Neural cell (in vitro differentiated cells): ENCODE data around the gene ADAM10. TPM values are rescaled to one million over a fixed set of nuclear protein-coding genes. Genes with fewer than 3 reads are reported as not detected.

Source experiments
- H2AFZ ChIP-seq: fragments of 200-600, 300-800 bp; sonication (generic), shearing (Covaris generic); 2 replicates; pipeline ENCODE4 v1.6.0; 2014; ENCODE audit warnings: low read depth, mild to moderate bottlenecking, antibody characterized with exemption, low read length, moderate library complexity
- H3F3A ChIP-seq: fragments of 200-600 bp; shearing (Covaris generic); 2 replicates; pipeline ENCODE4 v1.6.1; 2016; ENCODE audit warnings: mild to moderate bottlenecking, moderate library complexity, mixed read lengths, antibody characterized with exemption, low read length; ENCODE audit not compliant: insufficient read depth, poor library complexity, severe bottlenecking
- H3K27ac ChIP-seq: fragments of 200-600, 300-800 bp; sonication (generic), shearing (Covaris generic); 2 replicates; pipeline ENCODE4 v1.5.1; 2014; ENCODE audit warnings: mild to moderate bottlenecking, low read length, moderate library complexity
- H3K27me3 ChIP-seq: fragments of 300-800, 200-600 bp; sonication (generic), shearing (Covaris generic); 2 replicates; pipeline ENCODE4 v1.6.0; 2014; ENCODE audit warnings: mild to moderate bottlenecking, low read depth, low read length, moderate library complexity; ENCODE audit not compliant: insufficient read depth
- H3K36me3 ChIP-seq: fragments of 300-800, 200-600 bp; sonication (generic), shearing (Covaris generic); 2 replicates; pipeline ENCODE4 v1.5.1; 2014; ENCODE audit warnings: mild to moderate bottlenecking, antibody characterized with exemption, low read length, moderate library complexity; ENCODE audit not compliant: insufficient read depth
- H3K4me2 ChIP-seq: fragments of 300-800, 200-600 bp; sonication (generic), shearing (Covaris generic); 2 replicates; pipeline ENCODE4 v1.6.0; 2014; ENCODE audit warnings: mild to moderate bottlenecking, low read length
- H3K4me3 ChIP-seq: fragments of 300-800, 200-600 bp; sonication (generic), shearing (Covaris generic); 2 replicates; pipeline ENCODE4 v1.5.1; 2014; ENCODE audit warnings: mild to moderate bottlenecking, low read length, moderate library complexity
- H3K79me2 ChIP-seq: fragments of 200-600 bp; shearing (Covaris generic); replicated peaks from 2 replicates; pipeline ENCODE4 v1.6.0; 2014; ENCODE audit warnings: mild to moderate bottlenecking, low read length, moderate library complexity; ENCODE audit not compliant: insufficient read depth
- H3K9ac ChIP-seq: fragments of 300-800, 200-600 bp; sonication (generic), shearing (Covaris generic); 2 replicates; pipeline ENCODE4 v1.6.1; 2016; ENCODE audit warnings: mild to moderate bottlenecking, low read length, mixed read lengths
- H3K9me2 ChIP-seq: fragments of 200-600 bp; shearing (Covaris generic); 2 replicates; pipeline ENCODE4 v1.6.1; 2016; ENCODE audit warnings: mild to moderate bottlenecking, low read length, mixed read lengths; ENCODE audit not compliant: insufficient read depth
- H3K9me3 ChIP-seq: fragments of 200-600, 300-800 bp; sonication (generic), shearing (Covaris generic); 2 replicates; pipeline ENCODE4 v1.6.1; 2016; ENCODE audit warnings: mild to moderate bottlenecking, mixed run types, low read length, moderate library complexity, mixed read lengths
- H4K20me1 ChIP-seq: fragments of 200-600 bp; shearing (Covaris generic); 2 replicates; pipeline ENCODE4 v1.6.1; 2016; ENCODE audit warnings: mild to moderate bottlenecking, mixed run types; ENCODE audit not compliant: insufficient read depth
- EP300 ChIP-seq: fragments of 450-650 bp; conservative IDR thresholded peaks from 2 replicates; pipeline ENCODE4 v1.6.1; 2014; ENCODE audit warnings: antibody characterized with exemption, mild to moderate bottlenecking, moderate library complexity; ENCODE audit not compliant: poor library complexity, severe bottlenecking
- EZH2 ChIP-seq: fragments of 200-600, 300-800 bp; shearing (Covaris generic), sonication (generic); IDR thresholded peaks from 2 replicates; pipeline ENCODE4 v1.6.1; 2014; ENCODE audit warnings: antibody characterized with exemption, low read length, borderline replicate concordance, mild to moderate bottlenecking; ENCODE audit not compliant: insufficient read depth, poor library complexity, severe bottlenecking
- MXI1 ChIP-seq: fragments of 450-650 bp; conservative IDR thresholded peaks from 2 replicates; pipeline ENCODE4 v1.6.1; 2014; ENCODE audit warnings: antibody characterized with exemption, mild to moderate bottlenecking; ENCODE audit not compliant: poor library complexity, severe bottlenecking
- POLR2AphosphoS5 ChIP-seq: IDR thresholded peaks from 2 replicates; pipeline ENCODE4 v1.6.1; 2012
- RAD21 ChIP-seq: fragments of 450-650 bp; conservative IDR thresholded peaks from 2 replicates; pipeline ENCODE4 v1.6.1; 2014; ENCODE audit warnings: antibody characterized with exemption, mild to moderate bottlenecking, moderate library complexity
- REST ChIP-seq: IDR thresholded peaks from 2 replicates; pipeline ENCODE4 v1.6.1; 2012; ENCODE audit warnings: borderline replicate concordance
- SMC3 ChIP-seq: fragments of 450-650 bp; conservative IDR thresholded peaks from 2 replicates; pipeline ENCODE4 v1.6.1; 2014; ENCODE audit warnings: antibody characterized with exemption, mild to moderate bottlenecking, moderate library complexity; ENCODE audit not compliant: poor library complexity
- TAF1 ChIP-seq: IDR thresholded peaks from 2 replicates; pipeline ENCODE4 v1.6.1; 2012; ENCODE audit warnings: low read depth
- polyA plus RNA-seq: library from polyadenylated mRNA; depleted of rRNA; stranded (reverse); fragments of >200 nt; gene quantifications from 2 replicates; pipeline ENCODE4 v1.2.3, GENCODE V29; 2014
- TF ChIP-seq, protein P1 (sequence below): fragments of 450-650 bp; IDR thresholded peaks from 2 replicates; pipeline ENCODE4 v1.5.1; 2014; ENCODE audit warnings: antibody characterized with exemption, mild to moderate bottlenecking, moderate library complexity; ENCODE audit not compliant: poor library complexity, severe bottlenecking

The ADAM10 gene
- polyA plus RNA-seq, 1 donor from 2014 or later, result 66.3 TPM

- Histone ChIP-seq H3K9me2 (no peaks in the 10 kb centered on the region), H3K27ac (no peak overlapping the region), H2AFZ (no peak overlapping the region), H3K9ac (no peak overlapping the region), H3K4me2 (no peak overlapping the region), H3K9me3 (peaks cover 7% of the 10 kb centered on the region), H4K20me1 (no peaks in the 10 kb centered on the region), H3K4me3 (no peak overlapping the region), H3F3A (no peaks in the 10 kb centered on the region), H3K79me2 (peaks cover 2% of the 10 kb centered on the region), H3K27me3 (no peaks in the 10 kb centered on the region), H3K36me3 (peaks cover 8% of the 10 kb centered on the region)
- no peak for TF ChIP-seq SMC3
- TF ChIP-seq, protein P1, sequence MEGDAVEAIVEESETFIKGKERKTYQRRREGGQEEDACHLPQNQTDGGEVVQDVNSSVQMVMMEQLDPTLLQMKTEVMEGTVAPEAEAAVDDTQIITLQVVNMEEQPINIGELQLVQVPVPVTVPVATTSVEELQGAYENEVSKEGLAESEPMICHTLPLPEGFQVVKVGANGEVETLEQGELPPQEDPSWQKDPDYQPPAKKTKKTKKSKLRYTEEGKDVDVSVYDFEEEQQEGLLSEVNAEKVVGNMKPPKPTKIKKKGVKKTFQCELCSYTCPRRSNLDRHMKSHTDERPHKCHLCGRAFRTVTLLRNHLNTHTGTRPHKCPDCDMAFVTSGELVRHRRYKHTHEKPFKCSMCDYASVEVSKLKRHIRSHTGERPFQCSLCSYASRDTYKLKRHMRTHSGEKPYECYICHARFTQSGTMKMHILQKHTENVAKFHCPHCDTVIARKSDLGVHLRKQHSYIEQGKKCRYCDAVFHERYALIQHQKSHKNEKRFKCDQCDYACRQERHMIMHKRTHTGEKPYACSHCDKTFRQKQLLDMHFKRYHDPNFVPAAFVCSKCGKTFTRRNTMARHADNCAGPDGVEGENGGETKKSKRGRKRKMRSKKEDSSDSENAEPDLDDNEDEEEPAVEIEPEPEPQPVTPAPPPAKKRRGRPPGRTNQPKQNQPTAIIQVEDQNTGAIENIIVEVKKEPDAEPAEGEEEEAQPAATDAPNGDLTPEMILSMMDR, result no peak
- TF ChIP-seq TAF1, result no peak
- TF ChIP-seq RAD21, result no peak
- TF ChIP-seq POLR2AphosphoS5, result no peak
- TF ChIP-seq REST, result no peak
- TF ChIP-seq EZH2, result no peak
- TF ChIP-seq EP300, result no peak
- no peak for TF ChIP-seq MXI1
Observed at GRCh38 chr15:58611731-58612676, 137.5 kb downstream of the ADAM10 start.

- Histone ChIP-seq H2AFZ (no peak overlapping the region), H3K27ac (no peak overlapping the region), H3K4me3 (no peak overlapping the region), H3F3A (no peaks in the 10 kb centered on the region), H3K9me2 (no peaks in the 10 kb centered on the region), H3K9ac (no peak overlapping the region), H3K4me2 (no peak overlapping the region), H3K9me3 (peaks cover 3% of the 10 kb centered on the region), H3K79me2 (no peaks in the 10 kb centered on the region), H3K36me3 (peaks cover 8% of the 10 kb centered on the region), H4K20me1 (no peaks in the 10 kb centered on the region), H3K27me3 (no peaks in the 10 kb centered on the region)
- no peak for TF ChIP-seq POLR2AphosphoS5
- TF ChIP-seq, protein P1, result no peak
- TF ChIP-seq MXI1, result no peak
- TF ChIP-seq REST, result no peak
- no peak for TF ChIP-seq EZH2
- TF ChIP-seq SMC3, result no peak
- no peak for TF ChIP-seq EP300
- no peak for TF ChIP-seq TAF1
- TF ChIP-seq RAD21, result no peak
Observed at GRCh38 chr15:58608711-58609110, 140.8 kb downstream of the ADAM10 start.
